Nephron (organoid): ENCODE measurements around the gene SRSF2.

Experiments used
- H3K27ac Mint-ChIP-seq, 3 experiments: 2 replicates each; pipeline ENCODE4 v1.8.0; 2020; ENCODE audit warnings: mixed read lengths in 3 of 3, mild to moderate bottlenecking in 2 of 3, moderate library complexity in 1 of 3
- H3K27me3 Mint-ChIP-seq: 2 replicates; pipeline ENCODE4 v1.8.0; 2021; ENCODE audit warnings: low read depth, mild to moderate bottlenecking, moderate library complexity, mixed read lengths
- H3K36me3 Mint-ChIP-seq: 2 replicates; pipeline ENCODE4 v1.8.0; 2020; ENCODE audit warnings: low read depth, mixed read lengths
- H3K4me1 Mint-ChIP-seq: 2 replicates; pipeline ENCODE4 v1.8.0; 2020; ENCODE audit warnings: mixed read lengths
- H3K4me3 Mint-ChIP-seq, 3 experiments: 2 replicates each; pipeline ENCODE4 v1.8.0; 2020; ENCODE audit warnings: mild to moderate bottlenecking in 3 of 3, mixed read lengths in 3 of 3, moderate library complexity in 2 of 3
- H3K9me3 Mint-ChIP-seq: 2 replicates; pipeline ENCODE4 v1.8.0; 2020; ENCODE audit warnings: mixed read lengths
- CTCF ChIP-seq, 3 experiments: fragments of 200-600 bp; sonication (generic); IDR thresholded peaks; one replicate each; pipeline ENCODE4 v1.5.0; 2021; ENCODE audit warnings: antibody characterized with exemption in 3 of 3; ENCODE audit not compliant: unreplicated experiment in 3 of 3

Gene SRSF2

GRCh38 chr17:76736349-76737081 lies 616 bp downstream of the SRSF2 start:
- peak in 1 of 3 experiments; percentile 26 for TF ChIP-seq CTCF (IDR thresholded peaks at IDR 0.05; ENCODE audit: unreplicated experiment in 3 of 3)
- H3K27me3 Mint-ChIP-seq, result no peaks in the 10 kb centered on the region
- H3K36me3 Mint-ChIP-seq, result peaks cover 40% of the 10 kb centered on the region
- peak overlapping the region; percentile 97 to 100 (median 99) for H3K4me3 Mint-ChIP-seq
- H3K4me1 Mint-ChIP-seq, result peaks cover 60% of the 10 kb centered on the region
- H3K9me3 Mint-ChIP-seq, result no peaks in the 10 kb centered on the region
- peak overlapping the region; percentile 98 to 99 (median 99) for H3K27ac Mint-ChIP-seq

GRCh38 chr17:76735586-76736348 lies 1.4 kb downstream of the SRSF2 start:
- H3K27me3 Mint-ChIP-seq, result no peaks in the 10 kb centered on the region
- TF ChIP-seq CTCF (IDR thresholded peaks at IDR 0.05; ENCODE audit: unreplicated experiment in 3 of 3), result no peak
- peaks cover 43% of the 10 kb centered on the region for H3K36me3 Mint-ChIP-seq
- peak overlapping the region; percentile 92 to 99 (median 97) for H3K27ac Mint-ChIP-seq
- H3K4me1 Mint-ChIP-seq, result peaks cover 55% of the 10 kb centered on the region
- no peaks in the 10 kb centered on the region for H3K9me3 Mint-ChIP-seq
- H3K4me3 Mint-ChIP-seq, result peak overlapping the region; percentile 97 to 99 (median 99)

GRCh38 chr17:76735006-76735405 lies 2.1 kb downstream of the SRSF2 start:
- Mint-ChIP-seq H3K4me3 (peak overlapping the region; percentile 97 to 99 (median 99)), H3K9me3 (no peaks in the 10 kb centered on the region), H3K4me1 (peaks cover 48% of the 10 kb centered on the region), H3K27me3 (no peaks in the 10 kb centered on the region), H3K36me3 (peaks cover 43% of the 10 kb centered on the region), H3K27ac (peak overlapping the region; percentile 87 to 97 (median 92))
- TF ChIP-seq CTCF (IDR thresholded peaks at IDR 0.05; ENCODE audit: unreplicated experiment in 3 of 3), result no peak

- Mint-ChIP-seq H3K4me3 (peak overlapping the region; percentile 97 to 99 (median 99)), H3K9me3 (no peaks in the 10 kb centered on the region), H3K36me3 (peaks cover 43% of the 10 kb centered on the region), H3K27ac (peak overlapping the region; percentile 30 to 87 (median 85)), H3K27me3 (no peaks in the 10 kb centered on the region), H3K4me1 (peaks cover 41% of the 10 kb centered on the region)
- TF ChIP-seq CTCF (IDR thresholded peaks at IDR 0.05; ENCODE audit: unreplicated experiment in 3 of 3), result no peak
These were observed 2.9 kb downstream of the SRSF2 start for GRCh38 chr17:76734080-76734840.

- Mint-ChIP-seq H3K9me3 (no peaks in the 10 kb centered on the region), H3K36me3 (peaks cover 43% of the 10 kb centered on the region), H3K4me1 (peaks cover 35% of the 10 kb centered on the region), H3K27ac (peak overlapping the region; percentile 28 to 85 (median 30)), H3K27me3 (no peaks in the 10 kb centered on the region), H3K4me3 (peak overlapping the region; percentile 97 to 99 (median 99))
- TF ChIP-seq CTCF (IDR thresholded peaks at IDR 0.05; ENCODE audit: unreplicated experiment in 3 of 3), result no peak
These were observed 3.5 kb downstream of the SRSF2 start for GRCh38 chr17:76733618-76733957.
